ENCODE measurements around the gene RPL10. TPM values are rescaled to one million over a fixed set of nuclear protein-coding genes. Genes with fewer than 3 reads are reported as not detected.
A peak's percentile ranks its signal among the peaks of the same experiment; 100 is the strongest.

The RPL10 gene
- total and polyA plus RNA-seq, 2 of the 13 experiments (the other 11 are each of a cell fraction or from before 2014, with no cell fraction given), result 2,381 to 4,713 TPM

- TF ChIP-seq, protein P1, sequence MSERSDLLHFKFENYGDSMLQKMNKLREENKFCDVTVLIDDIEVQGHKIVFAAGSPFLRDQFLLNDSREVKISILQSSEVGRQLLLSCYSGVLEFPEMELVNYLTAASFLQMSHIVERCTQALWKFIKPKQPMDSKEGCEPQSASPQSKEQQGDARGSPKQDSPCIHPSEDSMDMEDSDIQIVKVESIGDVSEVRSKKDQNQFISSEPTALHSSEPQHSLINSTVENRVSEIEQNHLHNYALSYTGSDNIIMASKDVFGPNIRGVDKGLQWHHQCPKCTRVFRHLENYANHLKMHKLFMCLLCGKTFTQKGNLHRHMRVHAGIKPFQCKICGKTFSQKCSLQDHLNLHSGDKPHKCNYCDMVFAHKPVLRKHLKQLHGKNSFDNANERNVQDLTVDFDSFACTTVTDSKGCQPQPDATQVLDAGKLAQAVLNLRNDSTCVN (CRISPR knock-in tag; IDR thresholded peaks at IDR 0.05; ENCODE audit: borderline replicate concordance), result no peak
- no peak for TF ChIP-seq RFX5 (IDR thresholded peaks at IDR 0.05; ENCODE audit: low read depth, low read length)
- TF ChIP-seq ZNF660 (CRISPR knock-in tag; IDR thresholded peaks at IDR 0.05; ENCODE audit: borderline replicate concordance, low read depth), result no peak
- TF ChIP-seq ZNF878 (CRISPR knock-in tag; IDR thresholded peaks at IDR 0.05), result no peak
- no peak for TF ChIP-seq ZNF678 (CRISPR knock-in tag; IDR thresholded peaks at IDR 0.05)
- no peak for TF ChIP-seq ZUFSP (CRISPR knock-in tag; IDR thresholded peaks at IDR 0.05; ENCODE audit: borderline replicate concordance)
- no peak for TF ChIP-seq NFATC3 (CRISPR knock-in tag; IDR thresholded peaks at IDR 0.05)
- TF ChIP-seq ZNF251 (CRISPR knock-in tag; IDR thresholded peaks at IDR 0.05), result no peak
- TF ChIP-seq STAG1 (CRISPR knock-in tag; IDR thresholded peaks at IDR 0.05), result no peak
- TF ChIP-seq, protein P2, sequence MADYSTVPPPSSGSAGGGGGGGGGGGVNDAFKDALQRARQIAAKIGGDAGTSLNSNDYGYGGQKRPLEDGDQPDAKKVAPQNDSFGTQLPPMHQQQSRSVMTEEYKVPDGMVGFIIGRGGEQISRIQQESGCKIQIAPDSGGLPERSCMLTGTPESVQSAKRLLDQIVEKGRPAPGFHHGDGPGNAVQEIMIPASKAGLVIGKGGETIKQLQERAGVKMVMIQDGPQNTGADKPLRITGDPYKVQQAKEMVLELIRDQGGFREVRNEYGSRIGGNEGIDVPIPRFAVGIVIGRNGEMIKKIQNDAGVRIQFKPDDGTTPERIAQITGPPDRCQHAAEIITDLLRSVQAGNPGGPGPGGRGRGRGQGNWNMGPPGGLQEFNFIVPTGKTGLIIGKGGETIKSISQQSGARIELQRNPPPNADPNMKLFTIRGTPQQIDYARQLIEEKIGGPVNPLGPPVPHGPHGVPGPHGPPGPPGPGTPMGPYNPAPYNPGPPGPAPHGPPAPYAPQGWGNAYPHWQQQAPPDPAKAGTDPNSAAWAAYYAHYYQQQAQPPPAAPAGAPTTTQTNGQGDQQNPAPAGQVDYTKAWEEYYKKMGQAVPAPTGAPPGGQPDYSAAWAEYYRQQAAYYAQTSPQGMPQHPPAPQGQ (CRISPR knock-in tag; IDR thresholded peaks at IDR 0.05; ENCODE audit: borderline replicate concordance), result no peak
- TF ChIP-seq ELF1 (CRISPR knock-in tag; IDR thresholded peaks at IDR 0.05), result no peak
- TF ChIP-seq JUNB (CRISPR knock-in tag; IDR thresholded peaks at IDR 0.05; ENCODE audit: borderline replicate concordance), result 0 out of 2 replicates have a peak, but pooled peaks have one; percentile 39
- no peak for TF ChIP-seq ZNF414 (CRISPR knock-in tag; IDR thresholded peaks at IDR 0.05)
- TF ChIP-seq, protein P3, sequence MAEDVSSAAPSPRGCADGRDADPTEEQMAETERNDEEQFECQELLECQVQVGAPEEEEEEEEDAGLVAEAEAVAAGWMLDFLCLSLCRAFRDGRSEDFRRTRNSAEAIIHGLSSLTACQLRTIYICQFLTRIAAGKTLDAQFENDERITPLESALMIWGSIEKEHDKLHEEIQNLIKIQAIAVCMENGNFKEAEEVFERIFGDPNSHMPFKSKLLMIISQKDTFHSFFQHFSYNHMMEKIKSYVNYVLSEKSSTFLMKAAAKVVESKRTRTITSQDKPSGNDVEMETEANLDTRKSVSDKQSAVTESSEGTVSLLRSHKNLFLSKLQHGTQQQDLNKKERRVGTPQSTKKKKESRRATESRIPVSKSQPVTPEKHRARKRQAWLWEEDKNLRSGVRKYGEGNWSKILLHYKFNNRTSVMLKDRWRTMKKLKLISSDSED (CRISPR knock-in tag; IDR thresholded peaks at IDR 0.05), result no peak
- TF ChIP-seq, protein P4, sequence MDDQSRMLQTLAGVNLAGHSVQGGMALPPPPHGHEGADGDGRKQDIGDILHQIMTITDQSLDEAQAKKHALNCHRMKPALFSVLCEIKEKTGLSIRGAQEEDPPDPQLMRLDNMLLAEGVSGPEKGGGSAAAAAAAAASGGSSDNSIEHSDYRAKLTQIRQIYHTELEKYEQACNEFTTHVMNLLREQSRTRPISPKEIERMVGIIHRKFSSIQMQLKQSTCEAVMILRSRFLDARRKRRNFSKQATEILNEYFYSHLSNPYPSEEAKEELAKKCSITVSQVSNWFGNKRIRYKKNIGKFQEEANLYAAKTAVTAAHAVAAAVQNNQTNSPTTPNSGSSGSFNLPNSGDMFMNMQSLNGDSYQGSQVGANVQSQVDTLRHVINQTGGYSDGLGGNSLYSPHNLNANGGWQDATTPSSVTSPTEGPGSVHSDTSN (CRISPR knock-in tag; IDR thresholded peaks at IDR 0.05; ENCODE audit: borderline replicate concordance), result no peak
- no peak for TF ChIP-seq ZNF850 (CRISPR knock-in tag; conservative IDR thresholded peaks at IDR 0.05)
- no peak for TF ChIP-seq CENPX (CRISPR knock-in tag; IDR thresholded peaks at IDR 0.05)
Measured at GRCh38 chrX:154371017-154371788, 27.0 kb upstream of the RPL10 start (continued).

Measured in HepG2 (cell line).